Lower lobe of right lung (tissue), 2 donors: ENCODE measurements around the gene SIGLEC15. TPM values are rescaled to one million over a fixed set of nuclear protein-coding genes. Genes with fewer than 3 reads are reported as not detected.

Source experiments
- ATAC-seq, 2 donors: fragments of 200-7000 bp; cut with Tn5 transposase; one replicate each; pipeline ENCODE4 v1.9.1; 2020 to 2022; ENCODE audit warnings: mild to moderate bottlenecking in 2 of 2, moderate library complexity in 2 of 2
- DNase-seq: peaks from one replicate; pipeline ENCODE4 v3.0.0-alpha.2; 2020
- H3K27ac ChIP-seq: fragments of 200-600 bp; one replicate; pipeline ENCODE4 v1.8.0; 2022
- H3K27me3 ChIP-seq: fragments of 200-600 bp; one replicate; pipeline ENCODE4 v1.8.0; 2022; ENCODE audit warnings: low read depth
- H3K36me3 ChIP-seq: fragments of 200-600 bp; one replicate; pipeline ENCODE4 v1.8.0; 2022; ENCODE audit warnings: mild to moderate bottlenecking
- H3K4me1 ChIP-seq: fragments of 200-600 bp; one replicate; pipeline ENCODE4 v1.8.0; 2022
- H3K4me3 ChIP-seq: fragments of 200-600 bp; one replicate; pipeline ENCODE4 v1.8.0; 2022; ENCODE audit warnings: mild to moderate bottlenecking
- H3K9me3 ChIP-seq: fragments of 200-600 bp; one replicate; pipeline ENCODE4 v1.8.0; 2022
- intact Hi-C: fragments of 100-400 bp; cut with DNase I; formaldehyde crosslinking; loops from one replicate; pipeline ENCODE4 v1.11.0; 2022
- total RNA-seq: library from RNA; stranded (reverse); fragmentation: NEBNext Ultra II Directional; extraction: Animal tissue kit (Norgen Biotek cat#: 25700); gene quantifications from one replicate; pipeline ENCODE4 v1.2.1, GENCODE V29; 2021
- TF ChIP-seq, protein P1 (sequence below): fragments of 200-600 bp; IDR thresholded peaks from one replicate; pipeline ENCODE4 v1.8.0; 2022; ENCODE audit warnings: antibody characterized with exemption, mild to moderate bottlenecking
- donor health status: DM: no; HTN: yes; CAD: no; lungs with severe emphysema.

The SIGLEC15 gene
- total RNA-seq, 1 donor from 2014 or later: 0.35 TPM

DNA sequence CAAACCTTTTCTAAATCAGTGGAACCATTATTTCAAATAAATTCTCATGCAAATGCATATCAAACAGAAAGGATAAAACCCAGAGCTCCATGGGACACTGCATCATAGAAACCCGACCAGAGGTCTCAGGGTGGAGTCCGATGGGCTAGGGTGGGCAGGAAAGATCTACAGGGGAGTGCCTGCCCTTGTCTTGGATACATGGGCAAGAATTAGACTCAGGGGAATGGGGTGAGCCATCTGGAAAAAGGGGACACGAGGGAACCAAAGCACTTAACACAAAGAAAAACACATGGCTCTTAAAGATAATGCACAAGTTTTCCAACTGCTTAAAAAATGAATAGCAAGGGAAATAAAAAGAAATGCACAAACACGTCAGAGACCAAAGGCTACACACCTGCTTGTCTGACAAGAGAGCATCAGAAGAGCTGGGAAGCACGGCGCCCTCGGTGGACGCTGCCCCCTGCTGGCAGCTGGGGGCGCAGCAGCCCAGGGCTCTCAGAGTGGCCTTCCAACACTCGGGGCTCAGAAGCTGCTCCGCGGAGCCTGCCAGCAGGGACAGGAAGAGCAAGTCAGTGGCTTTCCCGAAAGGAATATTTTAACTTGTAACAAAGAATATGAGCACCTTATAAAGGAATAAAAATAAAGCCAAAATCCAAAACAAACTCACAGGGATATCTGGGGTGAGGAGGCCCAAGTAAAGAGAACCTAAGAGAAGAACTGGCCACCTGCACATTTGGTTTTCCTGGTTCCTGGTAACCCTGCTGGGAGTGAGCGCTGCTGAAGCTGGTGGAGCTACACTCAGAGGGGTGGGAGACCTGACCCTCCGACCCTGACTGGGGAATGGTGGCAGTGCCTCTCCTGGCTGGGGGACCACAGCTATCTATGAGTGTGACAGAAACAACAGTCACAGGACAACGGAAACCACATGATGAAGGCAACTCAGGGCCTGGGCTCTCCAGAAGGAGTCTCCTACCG, 54.5 kb downstream of the SIGLEC15 start:
- intact Hi-C loops: no loop called here
- H3K4me3 ChIP-seq: no peak overlapping the region
- H3K36me3 ChIP-seq: peaks cover 89% of the 10 kb centered on the region
- H3K4me1 ChIP-seq: no peaks in the 10 kb centered on the region
- peak overlapping the region; percentile 13 for H3K27ac ChIP-seq
- H3K27me3 ChIP-seq: no peaks in the 10 kb centered on the region
- DNase-seq: peak; percentile 77
- TF ChIP-seq, protein P1, sequence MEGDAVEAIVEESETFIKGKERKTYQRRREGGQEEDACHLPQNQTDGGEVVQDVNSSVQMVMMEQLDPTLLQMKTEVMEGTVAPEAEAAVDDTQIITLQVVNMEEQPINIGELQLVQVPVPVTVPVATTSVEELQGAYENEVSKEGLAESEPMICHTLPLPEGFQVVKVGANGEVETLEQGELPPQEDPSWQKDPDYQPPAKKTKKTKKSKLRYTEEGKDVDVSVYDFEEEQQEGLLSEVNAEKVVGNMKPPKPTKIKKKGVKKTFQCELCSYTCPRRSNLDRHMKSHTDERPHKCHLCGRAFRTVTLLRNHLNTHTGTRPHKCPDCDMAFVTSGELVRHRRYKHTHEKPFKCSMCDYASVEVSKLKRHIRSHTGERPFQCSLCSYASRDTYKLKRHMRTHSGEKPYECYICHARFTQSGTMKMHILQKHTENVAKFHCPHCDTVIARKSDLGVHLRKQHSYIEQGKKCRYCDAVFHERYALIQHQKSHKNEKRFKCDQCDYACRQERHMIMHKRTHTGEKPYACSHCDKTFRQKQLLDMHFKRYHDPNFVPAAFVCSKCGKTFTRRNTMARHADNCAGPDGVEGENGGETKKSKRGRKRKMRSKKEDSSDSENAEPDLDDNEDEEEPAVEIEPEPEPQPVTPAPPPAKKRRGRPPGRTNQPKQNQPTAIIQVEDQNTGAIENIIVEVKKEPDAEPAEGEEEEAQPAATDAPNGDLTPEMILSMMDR: peak; percentile 100
- H3K9me3 ChIP-seq: no peaks in the 10 kb centered on the region
- ATAC-seq: peak; percentile 91 to 94

DNA sequence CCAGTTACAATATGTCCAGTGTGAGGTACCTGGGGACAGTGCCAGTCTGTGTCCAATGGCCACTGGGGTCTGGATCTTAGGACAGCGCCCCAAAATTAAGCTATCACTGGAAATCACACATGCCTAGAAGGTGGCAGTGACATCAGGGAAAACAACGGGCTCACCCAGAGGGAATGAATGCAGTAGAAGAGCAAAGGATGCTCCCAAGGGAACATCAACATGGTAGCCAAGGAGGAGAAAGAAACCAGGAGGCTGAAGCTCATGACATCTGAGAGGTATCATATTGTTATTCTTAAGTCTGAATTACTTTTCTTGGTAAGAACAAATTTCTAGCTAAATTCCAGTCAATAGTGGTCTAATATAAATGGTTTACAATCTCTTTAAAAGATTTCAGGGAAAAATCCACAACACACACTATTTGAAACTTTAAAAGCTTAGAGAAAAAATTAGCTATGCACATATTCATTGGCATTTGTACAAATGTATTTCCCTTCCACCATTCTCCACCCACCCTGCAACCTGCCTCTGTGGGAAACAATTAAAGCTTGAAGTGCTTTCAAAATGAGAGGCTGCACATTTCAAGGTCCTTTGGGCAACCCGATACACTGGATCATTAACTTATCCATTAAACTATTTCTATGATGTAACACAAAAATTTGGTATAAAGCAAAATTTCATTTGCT, 55.5 kb downstream of the SIGLEC15 start:
- ATAC-seq (no peak), DNase-seq (no peak)
- no peaks in the 10 kb centered on the region for H3K9me3 ChIP-seq
- TF ChIP-seq, protein P1: no peak
- peaks cover 82% of the 10 kb centered on the region for H3K36me3 ChIP-seq
- H3K4me3 ChIP-seq: no peak overlapping the region
- H3K27ac ChIP-seq: no peak overlapping the region
- no peaks in the 10 kb centered on the region for H3K27me3 ChIP-seq
- H3K4me1 ChIP-seq: no peaks in the 10 kb centered on the region
- intact Hi-C loops: no loop called here

DNA sequence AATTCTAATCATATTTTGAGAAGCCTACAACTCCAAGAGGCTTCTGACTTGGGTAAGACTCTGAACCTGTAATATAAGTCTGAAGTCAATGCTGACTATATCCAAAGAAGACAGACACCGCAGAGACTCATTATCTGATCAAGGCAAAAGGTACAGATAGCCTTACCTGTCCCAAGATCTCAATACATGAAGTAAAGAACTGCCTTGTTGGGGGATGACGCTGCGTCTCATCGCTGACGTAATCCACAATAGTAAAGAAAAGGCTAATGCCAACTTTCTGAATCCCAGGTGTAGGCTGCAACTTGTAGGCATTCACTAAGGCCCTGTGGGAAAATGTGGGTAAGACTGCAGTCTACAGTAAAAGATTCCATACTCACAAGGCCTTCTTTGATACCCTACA, 62.1 kb downstream of the SIGLEC15 start:
- no peaks in the 10 kb centered on the region for H3K27me3 ChIP-seq
- no peak overlapping the region for H3K4me3 ChIP-seq
- intact Hi-C loops: no loop called here
- TF ChIP-seq, protein P1: no peak
- H3K4me1 ChIP-seq: peaks cover 7% of the 10 kb centered on the region
- H3K9me3 ChIP-seq: no peaks in the 10 kb centered on the region
- no peak overlapping the region for H3K27ac ChIP-seq
- no peak for ATAC-seq
- no peak for DNase-seq
- peaks cover 82% of the 10 kb centered on the region for H3K36me3 ChIP-seq

DNA sequence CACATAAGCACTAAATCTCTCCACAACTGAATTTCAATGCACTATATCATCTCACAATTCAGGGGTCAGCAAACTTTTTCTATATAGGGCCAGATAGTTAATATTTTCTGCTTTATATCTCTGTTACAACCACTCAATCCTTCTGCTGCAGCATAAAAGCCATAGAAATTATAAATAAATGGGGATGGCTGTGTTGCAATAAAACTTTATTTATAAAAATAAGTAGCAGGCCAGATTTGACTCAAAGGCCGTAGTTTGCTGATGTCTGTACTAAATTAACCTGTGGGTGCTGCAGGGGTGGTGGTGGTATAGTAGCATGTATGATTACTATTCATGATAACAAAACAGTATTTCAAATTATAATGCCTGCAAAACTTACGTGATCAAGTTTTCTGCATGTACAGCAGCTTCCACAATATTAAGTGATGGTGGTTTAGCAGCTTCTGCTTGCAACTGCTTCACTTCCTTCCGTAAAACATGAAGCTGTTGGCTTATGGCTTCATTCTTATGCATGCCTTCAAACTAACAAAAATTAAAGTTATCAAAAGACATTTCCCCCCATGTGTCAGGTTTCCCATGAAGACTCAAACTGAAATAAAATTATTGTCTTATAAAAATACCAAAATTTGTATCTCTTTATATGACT, 64.1 kb downstream of the SIGLEC15 start:
- Histone ChIP-seq H3K9me3 (no peaks in the 10 kb centered on the region), H3K36me3 (peaks cover 79% of the 10 kb centered on the region), H3K4me3 (no peak overlapping the region), H3K4me1 (peaks cover 7% of the 10 kb centered on the region), H3K27ac (no peak overlapping the region), H3K27me3 (no peaks in the 10 kb centered on the region)
- TF ChIP-seq, protein P1: no peak
- ATAC-seq: no peak
- intact Hi-C loops: no loop called here
- DNase-seq: no peak

DNA sequence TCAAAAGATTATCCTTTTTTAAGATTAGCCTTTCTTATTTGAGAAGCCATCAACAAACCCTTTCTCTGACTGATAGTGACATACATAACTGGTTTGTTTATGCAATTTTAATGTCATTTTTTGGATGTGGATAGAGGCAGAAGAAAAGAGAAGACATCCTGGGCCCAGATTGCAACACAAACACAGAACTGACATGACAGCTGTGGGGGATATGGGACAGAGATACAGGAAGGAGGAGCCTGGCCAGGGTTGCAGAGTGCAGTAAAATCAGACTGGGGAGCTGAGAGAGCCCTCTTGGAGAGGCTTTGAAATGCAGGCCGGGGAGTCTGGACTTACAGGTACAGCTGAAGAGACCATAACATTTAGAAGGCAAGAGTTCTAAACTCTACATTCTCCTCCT, 65.1 kb downstream of the SIGLEC15 start:
- Histone ChIP-seq H3K36me3 (peaks cover 83% of the 10 kb centered on the region), H3K27me3 (no peaks in the 10 kb centered on the region), H3K4me3 (no peak overlapping the region), H3K9me3 (no peaks in the 10 kb centered on the region), H3K4me1 (peaks cover 7% of the 10 kb centered on the region), H3K27ac (no peak overlapping the region)
- ATAC-seq (peak; percentile 51 to 56), DNase-seq (no peak)
- intact Hi-C loops: no loop called here
- TF ChIP-seq, protein P1: no peak
